ENCODE results near the gene PARP6.

Gene PARP6

GRCh38 chr15:72231833-72232478, 40.4 kb downstream of the PARP6 start:
- no peak for FAIRE-seq
- DNase-seq (ENCODE audit: low spot score): peak; percentile 54

DNA sequence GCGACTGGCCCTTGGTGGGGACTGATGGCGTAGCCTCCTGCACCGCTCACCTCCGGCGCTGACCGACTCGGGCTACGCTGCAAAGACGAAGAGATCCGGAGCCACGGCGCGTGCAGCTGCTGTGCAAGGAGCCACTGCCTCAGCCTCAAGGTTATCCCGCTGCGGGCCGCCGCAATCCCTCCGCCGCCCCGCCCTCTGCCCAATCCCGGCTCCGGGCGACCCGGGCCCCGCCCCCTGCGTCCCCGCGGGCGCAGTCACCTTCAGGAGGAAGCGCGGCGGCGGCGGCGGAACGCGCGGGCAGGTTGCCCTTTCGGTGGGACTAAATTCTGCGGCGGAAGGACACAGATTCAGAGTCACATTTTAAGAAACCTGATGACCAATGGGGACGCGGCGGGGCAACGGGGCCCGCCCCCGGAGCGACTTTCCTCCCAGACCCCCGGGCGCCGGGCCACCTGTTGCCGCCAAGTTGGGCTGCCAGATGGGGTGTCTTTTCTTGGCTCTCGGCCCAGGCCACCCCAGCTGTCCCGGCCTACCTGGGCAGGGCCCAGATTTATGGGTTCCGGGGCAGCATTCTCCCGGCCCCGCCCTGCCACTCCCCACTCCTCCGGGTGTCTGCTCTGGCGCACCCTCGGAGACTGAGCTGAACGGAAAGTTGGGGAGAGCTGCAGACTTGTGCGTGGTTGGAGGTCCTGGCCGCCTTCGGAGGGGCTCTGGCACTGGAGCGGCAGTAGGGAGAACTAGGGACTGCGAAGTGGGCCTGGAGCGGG, 41.1 kb downstream of the PARP6 start, which contains the start of gene PKM:
PKM (minus strand) TSS at position 125 of the 767 bp plus-strand sequence. CDS start 12,093 bp downstream, outside the sequence.
- FAIRE-seq: peak; percentile 17

DNA sequence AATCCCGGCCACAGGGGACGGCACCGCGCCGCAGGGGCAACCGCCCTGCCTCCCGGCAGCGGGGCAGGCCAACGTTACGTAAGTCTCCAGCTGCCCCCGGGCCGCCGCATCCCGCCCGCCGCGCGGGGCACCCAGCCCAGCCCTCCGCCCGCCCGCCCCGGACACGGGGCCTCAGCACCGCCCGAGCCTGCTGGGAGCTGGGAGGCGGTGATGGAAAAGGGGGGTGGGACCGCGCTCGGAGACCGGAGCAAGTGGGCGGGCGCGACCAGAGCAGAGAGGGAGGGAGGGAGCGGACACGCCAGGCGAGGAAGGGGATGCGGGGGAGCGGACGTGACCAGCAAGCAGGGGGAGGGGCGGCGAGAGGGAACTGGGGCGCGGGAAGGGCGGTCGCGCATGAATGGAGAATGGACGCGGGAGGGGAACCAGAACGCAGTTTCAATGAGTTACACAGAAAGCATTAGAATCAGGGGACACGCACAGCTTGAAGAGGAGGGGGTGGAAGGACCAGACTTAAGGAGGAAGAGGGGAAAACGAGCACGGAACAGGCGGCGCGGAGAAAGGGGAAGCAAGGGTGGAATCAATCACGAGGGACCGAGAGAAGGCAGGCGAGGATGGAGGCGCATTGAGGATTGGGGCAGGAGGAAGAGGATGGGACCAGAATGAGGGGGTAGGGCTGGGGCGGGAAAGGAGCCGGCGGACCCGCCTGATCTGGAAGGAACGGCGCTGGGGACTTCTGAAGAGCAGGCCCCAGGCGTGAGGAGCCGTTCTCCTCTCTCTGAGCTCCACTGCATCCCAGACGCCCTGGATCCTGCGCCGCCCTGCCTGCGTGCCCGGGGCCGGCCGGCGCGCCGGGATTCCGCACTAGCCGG, 41.9 kb downstream of the PARP6 start:
- no peak for FAIRE-seq

More for the DNA sequence above, 41.1 kb downstream of the PARP6 start, which contains the start of gene PKM:
- peak; percentile 95 for DNase-seq (ENCODE audit: low spot score)

GRCh38 chr15:72229947-72230196, 42.5 kb downstream of the PARP6 start:
- DNase-seq (ENCODE audit: low spot score): no peak
- FAIRE-seq: no peak

More for the DNA sequence above, 41.9 kb downstream of the PARP6 start:
- DNase-seq (ENCODE audit: low spot score): peak; percentile 81

DNA sequence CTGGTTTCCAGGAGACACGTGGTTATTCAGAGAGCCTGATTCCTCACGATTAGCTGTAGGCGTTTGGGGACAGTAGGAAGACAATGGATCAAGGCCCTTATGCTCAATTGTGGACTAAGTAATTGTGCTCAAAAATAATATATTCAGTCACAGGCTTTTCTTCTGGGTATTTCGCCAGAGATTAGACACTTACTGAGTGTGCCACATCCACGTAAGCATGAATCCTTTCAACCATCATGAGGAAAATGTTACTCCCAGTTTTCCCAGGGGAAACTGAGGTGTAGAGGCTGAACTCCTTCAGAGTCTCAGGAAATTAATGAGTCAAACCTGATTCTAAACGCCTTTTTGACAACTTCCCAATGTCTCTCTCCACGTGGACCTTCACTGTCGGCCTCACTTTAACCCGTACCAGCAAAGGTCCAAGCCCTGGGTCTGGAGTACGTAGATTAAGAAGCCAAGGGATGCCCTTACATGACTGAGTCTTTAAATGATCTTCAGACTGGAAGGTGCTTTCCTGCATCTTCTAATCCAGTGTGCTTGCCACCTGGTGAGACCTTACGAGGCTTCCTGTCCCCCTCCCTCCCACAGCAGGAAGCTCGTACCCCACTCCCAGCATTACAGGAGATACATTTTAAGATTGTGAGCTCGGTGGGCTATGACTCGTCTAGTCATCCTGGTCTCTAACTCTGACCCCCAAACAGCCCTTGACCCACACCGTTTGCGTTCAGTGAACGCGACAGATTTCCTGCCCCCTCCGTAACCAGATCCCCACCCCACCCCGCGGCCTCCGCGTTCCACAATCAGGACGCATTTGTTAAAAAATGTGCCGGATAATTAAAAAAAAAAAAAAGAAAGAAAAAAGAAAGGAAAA, 43.0 kb downstream of the PARP6 start:
- FAIRE-seq (no peak), DNase-seq (ENCODE audit: low spot score) (no peak)

- no peak for DNase-seq (ENCODE audit: low spot score)
- no peak for FAIRE-seq
Observed at GRCh38 chr15:72227720-72228119, 44.6 kb downstream of the PARP6 start.

GRCh38 chr15:72227192-72227586, 45.2 kb downstream of the PARP6 start:
- FAIRE-seq: no peak
- DNase-seq (ENCODE audit: low spot score): no peak

GRCh38 chr15:72223278-72223677, 49.1 kb downstream of the PARP6 start:
- no peak for FAIRE-seq
- no peak for DNase-seq (ENCODE audit: low spot score)

GRCh38 chr15:72222393-72222792, 50.0 kb downstream of the PARP6 start:
- peak; percentile 47 for DNase-seq (ENCODE audit: low spot score)
- no peak for FAIRE-seq

- FAIRE-seq (no peak), DNase-seq (ENCODE audit: low spot score) (no peak)
Observed at GRCh38 chr15:72220687-72221086, 51.7 kb downstream of the PARP6 start.

- DNase-seq (ENCODE audit: low spot score) (no peak), FAIRE-seq (no peak)
Observed at GRCh38 chr15:72217216-72217615, 55.1 kb downstream of the PARP6 start.

DNA sequence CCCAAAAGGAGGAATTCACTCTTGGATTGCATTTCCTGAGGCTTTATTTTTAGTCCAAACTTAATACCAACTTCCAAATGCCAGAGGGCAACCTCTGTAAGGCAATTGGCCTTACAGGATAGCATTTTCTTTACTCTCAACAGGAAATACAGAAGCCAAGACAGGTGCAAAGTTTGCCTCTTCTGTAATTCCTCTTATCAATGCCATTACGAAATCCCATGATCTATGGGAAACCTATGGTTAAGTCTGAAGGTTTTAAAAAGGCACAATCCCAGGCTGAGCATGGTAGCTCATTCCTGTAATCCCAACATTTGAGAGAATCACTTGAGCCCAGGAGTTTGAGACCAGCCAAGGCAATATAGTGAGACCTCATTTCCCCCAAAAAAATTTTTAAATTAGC, 56.3 kb downstream of the PARP6 start:
- DNase-seq (ENCODE audit: low spot score): no peak

GRCh38 chr15:72207558-72208085, 64.7 kb downstream of the PARP6 start:
- FAIRE-seq: no peak
- no peak for DNase-seq (ENCODE audit: low spot score)

More for the DNA sequence above, 56.3 kb downstream of the PARP6 start:
- no peak for FAIRE-seq

- no peak for FAIRE-seq
- DNase-seq (ENCODE audit: low spot score): no peak
Observed at GRCh38 chr15:72206677-72207000, 65.7 kb downstream of the PARP6 start.

- FAIRE-seq (no peak), DNase-seq (ENCODE audit: low spot score) (no peak)
Observed at GRCh38 chr15:72205896-72206676, 66.3 kb downstream of the PARP6 start.

- DNase-seq (ENCODE audit: low spot score) (no peak), FAIRE-seq (no peak)
Observed at GRCh38 chr15:72205273-72205672, 67.1 kb downstream of the PARP6 start.

DNA sequence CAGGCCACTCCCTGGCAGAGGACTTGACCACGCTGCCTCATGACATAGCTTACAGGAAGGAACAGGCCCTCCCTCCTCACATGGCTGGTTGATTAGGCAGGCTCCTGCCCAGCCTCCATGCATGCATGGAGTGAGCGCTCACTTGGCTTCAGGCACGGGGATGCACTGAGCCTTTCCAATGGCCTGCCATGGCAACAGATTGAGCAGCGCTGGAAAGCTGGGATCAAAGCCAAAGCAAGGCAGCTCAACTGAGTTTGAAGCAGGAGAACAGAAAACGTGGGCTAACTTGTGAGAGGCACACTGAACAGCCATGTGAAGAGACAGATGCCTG, 68.9 kb downstream of the PARP6 start:
- DNase-seq (ENCODE audit: low spot score): no peak
- no peak for FAIRE-seq

DNA sequence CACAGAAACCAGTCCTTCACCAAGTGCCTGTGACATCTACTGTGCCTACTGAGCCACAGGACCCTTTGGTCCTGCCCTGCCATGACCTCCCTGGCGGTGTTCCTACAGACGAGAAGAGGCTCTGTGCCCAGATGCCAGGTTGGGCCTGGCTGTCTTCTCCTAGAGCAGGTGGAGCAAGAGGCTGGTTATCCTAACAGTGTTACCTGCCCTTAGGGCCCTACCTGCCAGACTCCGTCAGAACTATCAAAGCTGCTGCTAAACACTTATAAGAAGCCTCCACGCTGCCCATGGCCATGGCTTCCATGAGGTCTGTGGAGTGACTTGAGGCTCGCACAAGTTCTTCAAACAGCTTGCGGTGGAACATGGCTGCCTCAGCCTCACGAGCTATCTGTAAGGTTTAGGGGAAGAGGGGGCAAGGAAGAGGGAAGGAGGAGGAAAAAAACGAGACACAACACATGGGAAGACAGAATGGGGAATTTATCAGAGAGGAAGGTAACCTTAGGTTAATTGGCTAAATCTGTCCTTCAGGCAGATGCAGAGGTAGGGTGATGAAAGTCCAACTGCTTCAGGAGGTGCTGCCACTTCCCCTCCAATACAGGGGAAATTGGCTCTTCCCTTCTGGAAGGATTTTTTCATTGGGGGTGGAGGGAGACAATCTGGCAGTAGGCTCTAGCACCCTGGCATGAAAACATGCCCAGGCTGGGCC, 69.4 kb downstream of the PARP6 start:
- DNase-seq (ENCODE audit: low spot score) (no peak), FAIRE-seq (no peak)

DNA sequence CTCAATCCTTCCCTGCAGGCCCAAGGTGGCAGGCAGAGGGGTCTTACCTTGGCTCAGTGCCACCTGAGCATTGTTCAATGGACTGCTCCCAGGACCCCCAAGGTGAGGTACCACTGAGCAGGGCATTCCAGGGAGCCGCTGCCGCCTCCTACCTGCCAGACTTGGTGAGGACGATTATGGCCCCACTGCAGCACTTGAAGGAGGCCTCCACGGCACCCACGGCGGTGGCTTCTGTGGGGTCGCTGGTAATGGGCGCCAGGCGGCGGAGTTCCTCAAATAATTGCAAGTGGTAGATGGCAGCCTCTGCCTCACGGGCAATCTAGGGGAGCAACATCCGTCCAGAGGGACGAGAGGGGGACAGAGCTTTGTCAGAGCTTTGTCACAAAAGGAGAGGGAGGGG, 70.1 kb downstream of the PARP6 start:
- FAIRE-seq (no peak), DNase-seq (ENCODE audit: low spot score) (no peak)

Measured in urothelium cell line (cell line).